ENCODE results near the gene ASTN2.

- TF ChIP-seq CTCF (IDR thresholded peaks at IDR 0.05; ENCODE audit: low read depth, low read length): no peak
- no peak for TF ChIP-seq POLR2A (IDR thresholded peaks at IDR 0.05; ENCODE audit: extremely low read depth, insufficient read length)
- no peak for TF ChIP-seq MYC (IDR thresholded peaks at IDR 0.05; ENCODE audit: low read depth, low read length)
- TF ChIP-seq MAX (IDR thresholded peaks at IDR 0.05; ENCODE audit: low read depth, low read length): no peak
Observed at GRCh38 chr9:117125531-117125930, 289.3 kb downstream of the ASTN2 start.
